Thoracic aorta (tissue), 2 donors: ENCODE data around the gene KCNT2. TPM values are rescaled to one million over a fixed set of nuclear protein-coding genes. Genes with fewer than 3 reads are reported as not detected.

Source experiments
- ATAC-seq: fragments of 150-250 bp; one replicate; pipeline ENCODE4 v1.8.0; 2017; ENCODE audit warnings: low read depth; ENCODE audit not compliant: insufficient number of reproducible peaks, low FRiP score
- DNase-seq: peaks from one replicate; pipeline ENCODE4 v3.0.0-alpha.2; 2020; ENCODE audit warnings: low spot score
- H3K27ac ChIP-seq, 2 donors: fragments of 200-600 bp; sonication (generic); 1 replicate in 1 of 2; 2 replicates in 1 of 2; pipeline ENCODE4 v1.5.1; 2016; ENCODE audit warnings: mild to moderate bottlenecking in 2 of 2, moderate library complexity in 2 of 2
- H3K27me3 ChIP-seq: fragments of 200-600 bp; sonication (generic); replicated peaks from 2 replicates; pipeline ENCODE4 v1.6.0; 2016; ENCODE audit warnings: mild to moderate bottlenecking; ENCODE audit not compliant: insufficient read depth
- H3K36me3 ChIP-seq: fragments of 200-600 bp; sonication (generic); one replicate; pipeline ENCODE4 v1.5.1; 2016
- H3K4me1 ChIP-seq, 2 donors: fragments of 200-600 bp; sonication (generic); 1 replicate in 1 of 2; 2 replicates in 1 of 2; pipeline versions ENCODE4 v1.5.1 to v1.6.0; 2016; ENCODE audit warnings: low read depth in 2 of 2, mild to moderate bottlenecking in 1 of 2; ENCODE audit not compliant: control insufficient read depth in 1 of 2
- H3K4me3 ChIP-seq: fragments of 200-600 bp; sonication (generic); 2 replicates; pipeline ENCODE4 v1.5.1; 2016; ENCODE audit warnings: mild to moderate bottlenecking
- H3K9me3 ChIP-seq: fragments of 200-600 bp; sonication (generic); 2 replicates; pipeline ENCODE4 v1.5.1; 2016
- total RNA-seq, 2 donors: library from RNA; depleted of rRNA; stranded (reverse); fragments of >200 nt; gene quantifications; one replicate each; pipeline versions ENCODE4 v1.1.0 to v1.2.3, GENCODE V29; 2016
- TF ChIP-seq, protein P1 (sequence below): fragments of 200-600 bp; sonication (generic); IDR thresholded peaks from one replicate; pipeline ENCODE4 v1.5.1; 2019; ENCODE audit warnings: antibody characterized with exemption

KCNT2 gene
- total RNA-seq, 2 donors from 2014 or later, result 15.6 to 23.6 TPM

DNA sequence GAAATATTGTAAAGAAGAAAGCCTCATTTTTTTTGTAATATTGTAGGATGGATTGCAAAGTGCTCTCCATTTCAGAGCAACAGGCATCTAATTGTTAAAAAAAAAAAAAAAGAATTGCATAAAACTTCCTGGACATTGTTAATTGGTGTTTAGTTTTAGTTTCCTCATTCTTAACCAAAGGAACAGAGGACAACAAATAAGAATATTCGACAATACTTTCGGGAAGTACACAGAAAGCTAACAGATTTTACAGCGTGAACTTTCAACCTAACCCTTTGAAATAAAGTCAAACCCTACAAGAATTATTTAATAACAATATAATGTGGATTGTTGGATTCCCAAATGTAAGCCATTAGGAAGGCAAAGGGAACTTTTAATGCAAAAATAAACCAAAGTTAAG, 284.4 kb downstream of the KCNT2 start:
- Histone ChIP-seq H3K4me1 (no peaks in the 10 kb centered on the region), H3K4me3 (no peak overlapping the region), H3K27ac (no peak overlapping the region), H3K27me3 (no peaks in the 10 kb centered on the region), H3K36me3 (no peaks in the 10 kb centered on the region), H3K9me3 (no peaks in the 10 kb centered on the region)
- ATAC-seq (no peak), DNase-seq (no peak)
- TF ChIP-seq, protein P1, sequence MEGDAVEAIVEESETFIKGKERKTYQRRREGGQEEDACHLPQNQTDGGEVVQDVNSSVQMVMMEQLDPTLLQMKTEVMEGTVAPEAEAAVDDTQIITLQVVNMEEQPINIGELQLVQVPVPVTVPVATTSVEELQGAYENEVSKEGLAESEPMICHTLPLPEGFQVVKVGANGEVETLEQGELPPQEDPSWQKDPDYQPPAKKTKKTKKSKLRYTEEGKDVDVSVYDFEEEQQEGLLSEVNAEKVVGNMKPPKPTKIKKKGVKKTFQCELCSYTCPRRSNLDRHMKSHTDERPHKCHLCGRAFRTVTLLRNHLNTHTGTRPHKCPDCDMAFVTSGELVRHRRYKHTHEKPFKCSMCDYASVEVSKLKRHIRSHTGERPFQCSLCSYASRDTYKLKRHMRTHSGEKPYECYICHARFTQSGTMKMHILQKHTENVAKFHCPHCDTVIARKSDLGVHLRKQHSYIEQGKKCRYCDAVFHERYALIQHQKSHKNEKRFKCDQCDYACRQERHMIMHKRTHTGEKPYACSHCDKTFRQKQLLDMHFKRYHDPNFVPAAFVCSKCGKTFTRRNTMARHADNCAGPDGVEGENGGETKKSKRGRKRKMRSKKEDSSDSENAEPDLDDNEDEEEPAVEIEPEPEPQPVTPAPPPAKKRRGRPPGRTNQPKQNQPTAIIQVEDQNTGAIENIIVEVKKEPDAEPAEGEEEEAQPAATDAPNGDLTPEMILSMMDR, result no peak

DNA sequence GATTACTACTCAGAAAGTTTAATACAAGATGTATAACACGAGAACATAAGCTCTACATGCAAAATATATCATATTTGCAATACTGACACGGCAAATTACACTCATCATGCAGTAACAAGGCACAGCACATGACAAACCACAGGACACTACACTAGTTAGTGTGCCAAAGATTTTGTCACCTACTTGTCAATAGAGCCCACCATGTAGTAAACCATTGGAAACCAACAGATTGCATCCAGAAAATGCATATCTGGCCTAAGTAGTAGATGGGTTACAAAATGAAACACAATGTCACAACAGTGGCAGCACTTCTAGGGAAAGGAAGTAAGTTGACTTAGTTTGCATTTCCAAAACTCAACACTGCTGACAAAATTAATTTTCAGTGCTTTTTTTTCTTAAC, 288.9 kb downstream of the KCNT2 start:
- Histone ChIP-seq H3K4me1 (no peaks in the 10 kb centered on the region), H3K4me3 (no peak overlapping the region), H3K36me3 (no peaks in the 10 kb centered on the region), H3K27me3 (no peaks in the 10 kb centered on the region), H3K9me3 (no peaks in the 10 kb centered on the region), H3K27ac (no peak overlapping the region)
- no peak for ATAC-seq
- TF ChIP-seq, protein P1, result no peak
- DNase-seq, result no peak

DNA sequence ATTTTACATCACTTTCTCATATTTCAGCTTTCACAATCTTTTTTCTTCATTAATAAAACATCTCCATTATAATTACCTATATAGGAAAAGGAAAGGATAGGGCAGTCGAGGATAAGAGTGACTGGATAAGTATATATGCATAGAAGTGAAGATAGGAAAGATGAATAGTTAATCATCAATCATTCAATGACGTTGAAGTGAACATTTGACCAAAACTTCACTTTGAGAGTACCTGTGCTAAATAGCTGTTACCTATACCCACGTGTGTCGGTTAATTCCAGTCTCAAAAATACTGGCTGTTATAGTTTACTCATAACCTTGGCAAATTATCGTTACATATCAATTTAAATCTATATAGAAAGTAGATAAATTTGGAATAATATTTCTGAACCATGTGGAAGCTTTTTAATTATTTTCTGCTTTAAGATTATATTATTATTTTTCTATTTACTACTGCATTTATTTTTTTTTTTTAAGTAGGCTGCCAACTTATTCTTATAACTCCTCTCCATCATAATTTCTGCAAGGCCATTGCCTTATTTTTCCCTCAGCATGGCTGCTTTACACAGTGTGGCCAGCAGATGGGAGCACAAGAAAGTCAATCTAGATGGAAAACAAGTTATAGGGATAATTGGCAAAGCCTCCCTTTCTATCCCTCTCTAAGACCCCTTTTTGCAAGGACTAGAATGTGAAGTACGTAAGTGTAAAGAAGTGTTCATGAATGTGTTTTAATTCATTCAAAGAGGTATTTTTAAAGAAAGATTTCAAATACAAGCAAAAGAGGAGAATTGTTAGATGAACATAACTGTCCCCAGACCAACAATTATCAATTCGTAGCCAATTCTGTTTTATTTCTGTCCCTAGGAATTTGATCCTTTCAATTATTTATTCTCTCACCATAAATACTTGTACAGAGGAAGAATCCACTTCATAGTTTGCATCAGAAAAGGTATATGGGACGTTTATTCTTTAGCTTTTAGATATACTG, 290.4 kb downstream of the KCNT2 start:
- H3K36me3 ChIP-seq, result no peaks in the 10 kb centered on the region
- ATAC-seq (no peak), DNase-seq (no peak)
- no peaks in the 10 kb centered on the region for H3K27me3 ChIP-seq
- no peak overlapping the region for H3K27ac ChIP-seq
- H3K4me3 ChIP-seq, result no peak overlapping the region
- no peaks in the 10 kb centered on the region for H3K4me1 ChIP-seq
- TF ChIP-seq, protein P1, result peak; percentile 20
- no peaks in the 10 kb centered on the region for H3K9me3 ChIP-seq

DNA sequence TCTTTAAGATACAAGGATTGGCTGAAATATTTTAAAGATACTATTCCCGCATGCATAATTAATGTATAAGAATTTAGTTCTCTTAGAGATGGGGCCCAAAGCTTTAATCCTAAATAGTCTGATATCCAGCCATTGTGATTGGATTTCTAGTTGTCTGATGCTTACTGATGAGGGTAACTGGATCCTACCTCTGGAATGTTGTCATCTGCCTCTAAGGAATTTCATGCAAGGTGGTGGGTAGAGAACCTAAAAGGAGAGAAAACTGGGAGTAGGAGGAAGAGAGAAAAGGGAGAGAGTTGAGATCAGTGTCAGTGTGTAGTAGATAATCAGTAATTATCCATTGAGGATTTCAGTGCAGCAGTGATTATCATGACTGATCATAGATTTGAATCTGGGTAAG, 295.5 kb downstream of the KCNT2 start:
- TF ChIP-seq, protein P1, result no peak
- no peak overlapping the region for H3K27ac ChIP-seq
- no peaks in the 10 kb centered on the region for H3K27me3 ChIP-seq
- ATAC-seq (no peak), DNase-seq (no peak)
- no peaks in the 10 kb centered on the region for H3K9me3 ChIP-seq
- no peaks in the 10 kb centered on the region for H3K4me1 ChIP-seq
- H3K4me3 ChIP-seq, result no peak overlapping the region
- H3K36me3 ChIP-seq, result no peaks in the 10 kb centered on the region

DNA sequence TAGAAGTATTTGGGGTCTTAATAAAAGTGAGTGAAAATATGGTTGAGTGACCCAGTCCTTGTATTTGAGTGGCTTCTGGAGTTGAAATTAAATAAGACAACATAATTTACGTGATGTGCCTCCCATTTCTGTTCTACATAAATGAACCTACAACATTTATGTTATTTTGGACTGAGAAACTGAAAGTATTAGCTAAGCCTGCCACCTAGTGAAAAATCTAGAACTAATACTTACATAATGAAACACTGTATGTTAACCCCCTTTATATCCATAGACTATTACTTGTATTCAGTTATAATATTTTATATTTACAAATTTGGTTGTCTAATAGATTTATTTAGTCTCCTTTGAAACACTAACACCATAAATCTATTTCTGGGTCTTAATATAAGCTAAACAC, 298.9 kb downstream of the KCNT2 start:
- DNase-seq (no peak), ATAC-seq (no peak)
- Histone ChIP-seq H3K9me3 (no peaks in the 10 kb centered on the region), H3K4me3 (no peak overlapping the region), H3K27me3 (no peaks in the 10 kb centered on the region), H3K4me1 (no peaks in the 10 kb centered on the region), H3K27ac (no peak overlapping the region), H3K36me3 (no peaks in the 10 kb centered on the region)
- TF ChIP-seq, protein P1, result no peak
